Measurements from ENCODE around the gene ZNF548. TPM values are rescaled to one million over a fixed set of nuclear protein-coding genes. Genes with fewer than 3 reads are reported as not detected.

Gene ZNF548
- total RNA-seq, 1 experiment from 2014 or later, result 13.0 TPM

- no peak overlapping the region for H3K4me3 Mint-ChIP-seq
- H3K27me3 Mint-ChIP-seq (ENCODE audit: low read depth), result no peaks in the 10 kb centered on the region
- H2BK12ac ChIP-seq (ENCODE audit: insufficient read length, low read depth, low read length), result no peak overlapping the region
- H3K36me3 Mint-ChIP-seq (ENCODE audit: insufficient read depth in 1 of 3, low read depth in 3 of 3), result peaks cover 25 to 48% (median 38%) of the 10 kb centered on the region in 3 experiments; a peak in 6 of 7 replicates
- no peaks in the 10 kb centered on the region for H3K27me3 ChIP-seq (ENCODE audit: insufficient read depth, low read length)
- no peaks in the 10 kb centered on the region for H3K9me3 Mint-ChIP-seq
- H3K18ac ChIP-seq (ENCODE audit: insufficient read length, low read depth, low read length), result no peak overlapping the region
- no peak overlapping the region for H2AK5ac ChIP-seq (ENCODE audit: insufficient read length, low read length)
- H3K4me1 Mint-ChIP-seq, result peaks cover 9 to 11% of the 10 kb centered on the region in 2 experiments
- H2AFZ ChIP-seq (ENCODE audit: low read length), result no peak overlapping the region
- no peak overlapping the region for H3K56ac ChIP-seq (ENCODE audit: insufficient read length, low read depth, low read length)
- H2BK20ac ChIP-seq (ENCODE audit: low read depth, low read length, poor library complexity, severe bottlenecking), result no peak overlapping the region
- H2BK15ac ChIP-seq (ENCODE audit: low read depth, low read length), result no peak overlapping the region
- H3K23me2 ChIP-seq (ENCODE audit: insufficient read length, low read depth, low read length, poor library complexity, severe bottlenecking), result peaks cover 5% of the 10 kb centered on the region
- no peak overlapping the region for H3K23ac ChIP-seq (ENCODE audit: insufficient read length, low read depth, low read length)
- H4K91ac ChIP-seq (ENCODE audit: insufficient read length, low read depth, low read length), result no peak overlapping the region
- no peak overlapping the region for H4K5ac ChIP-seq (ENCODE audit: insufficient read length, low read depth, low read length)
- no peak overlapping the region for H2BK5ac ChIP-seq (ENCODE audit: insufficient read length, low read length)
- peaks cover 4% of the 10 kb centered on the region; the same call in 1 of the 2 replicates for H3K79me2 ChIP-seq (ENCODE audit: insufficient read depth, low read length)
- H3K4me2 ChIP-seq (ENCODE audit: insufficient read depth, insufficient read length, low read length), result no peak overlapping the region
- no peaks in the 10 kb centered on the region for H3K79me1 ChIP-seq (ENCODE audit: insufficient read depth, low read depth, low read length, poor library complexity, severe bottlenecking)
- H3T11ph ChIP-seq (ENCODE audit: low read length), result no peak overlapping the region
- no peak overlapping the region for H3K27ac Mint-ChIP-seq
- H3K9ac ChIP-seq (ENCODE audit: extremely low read depth, insufficient read length, low read length), result no peak overlapping the region
- H3K9me3 ChIP-seq (ENCODE audit: control insufficient read depth, low read depth, low read length), result no peaks in the 10 kb centered on the region
- TF ChIP-seq, protein P1, sequence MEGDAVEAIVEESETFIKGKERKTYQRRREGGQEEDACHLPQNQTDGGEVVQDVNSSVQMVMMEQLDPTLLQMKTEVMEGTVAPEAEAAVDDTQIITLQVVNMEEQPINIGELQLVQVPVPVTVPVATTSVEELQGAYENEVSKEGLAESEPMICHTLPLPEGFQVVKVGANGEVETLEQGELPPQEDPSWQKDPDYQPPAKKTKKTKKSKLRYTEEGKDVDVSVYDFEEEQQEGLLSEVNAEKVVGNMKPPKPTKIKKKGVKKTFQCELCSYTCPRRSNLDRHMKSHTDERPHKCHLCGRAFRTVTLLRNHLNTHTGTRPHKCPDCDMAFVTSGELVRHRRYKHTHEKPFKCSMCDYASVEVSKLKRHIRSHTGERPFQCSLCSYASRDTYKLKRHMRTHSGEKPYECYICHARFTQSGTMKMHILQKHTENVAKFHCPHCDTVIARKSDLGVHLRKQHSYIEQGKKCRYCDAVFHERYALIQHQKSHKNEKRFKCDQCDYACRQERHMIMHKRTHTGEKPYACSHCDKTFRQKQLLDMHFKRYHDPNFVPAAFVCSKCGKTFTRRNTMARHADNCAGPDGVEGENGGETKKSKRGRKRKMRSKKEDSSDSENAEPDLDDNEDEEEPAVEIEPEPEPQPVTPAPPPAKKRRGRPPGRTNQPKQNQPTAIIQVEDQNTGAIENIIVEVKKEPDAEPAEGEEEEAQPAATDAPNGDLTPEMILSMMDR (conservative IDR thresholded peaks at IDR 0.05), result no peak
- H3K27ac ChIP-seq (ENCODE audit: insufficient read length, low read depth, low read length), result no peak overlapping the region
- no peak overlapping the region for H3K4ac ChIP-seq (ENCODE audit: low read depth, low read length)
- no peak for DNase-seq
- H4K20me1 ChIP-seq (ENCODE audit: control insufficient read depth, insufficient read depth, insufficient read length), result no peaks in the 10 kb centered on the region
- no peak overlapping the region for H4K8ac ChIP-seq (replicated peaks; ENCODE audit: insufficient read length, low read depth, low read length)
- no peaks in the 10 kb centered on the region for H3K4me1 ChIP-seq (ENCODE audit: insufficient read depth, low read length)
- H3K14ac ChIP-seq (ENCODE audit: insufficient read depth, low read length), result no peak overlapping the region
- no peak overlapping the region for H2BK120ac ChIP-seq (ENCODE audit: low read depth, low read length, poor library complexity, severe bottlenecking)
Measured at GRCh38 chr19:57359300-57359699, 30.4 kb upstream of the ZNF548 start.
